ENCODE data around the gene MAP3K20. TPM values are rescaled to one million over a fixed set of nuclear protein-coding genes. Genes with fewer than 3 reads are reported as not detected.

The MAP3K20 gene
- total RNA-seq, 1 experiment from 2014 or later: 15.2 TPM

- TF ChIP-seq ZNF219 (CRISPR knock-in tag; IDR thresholded peaks at IDR 0.05; ENCODE audit: borderline replicate concordance) (no peak), NFATC4 (CRISPR knock-in tag; IDR thresholded peaks at IDR 0.05) (no peak), ESRRA (CRISPR knock-in tag; IDR thresholded peaks at IDR 0.05; ENCODE audit: borderline replicate concordance) (no peak), USF1 (CRISPR knock-in tag; IDR thresholded peaks at IDR 0.05) (no peak), FOXJ3 (CRISPR knock-in tag; IDR thresholded peaks at IDR 0.05; ENCODE audit: borderline replicate concordance) (no peak)
Observed at GRCh38 chr2:173221132-173221695, 145.6 kb downstream of the MAP3K20 start (continued).

GRCh38 chr2:173221937-173222594 is 146.4 kb downstream of the MAP3K20 start:
- no peaks in the 10 kb centered on the region for H3K36me3 Mint-ChIP-seq
- ATAC-seq: no peak
- TF ChIP-seq ZNF423 (CRISPR knock-in tag; IDR thresholded peaks at IDR 0.05): no peak
- TF ChIP-seq RELA (CRISPR knock-in tag; IDR thresholded peaks at IDR 0.05; ENCODE audit: borderline replicate concordance): no peak
- TF ChIP-seq NFATC4 (CRISPR knock-in tag; IDR thresholded peaks at IDR 0.05): no peak
- H3K27me3 Mint-ChIP-seq (ENCODE audit: low read depth): no peaks in the 10 kb centered on the region
- no peak overlapping the region for H3K4me3 Mint-ChIP-seq
- ChIA-PET POLR2A (no interaction called here), CTCF (no interaction called here)
- no peaks in the 10 kb centered on the region for H3K9me3 Mint-ChIP-seq
- H3K4me1 Mint-ChIP-seq: peaks cover 16% of the 10 kb centered on the region
- DNase-seq (ENCODE audit: low spot score): no peak
- H3K27ac Mint-ChIP-seq: no peak overlapping the region

GRCh38 chr2:173223871-173224270 is 148.2 kb downstream of the MAP3K20 start:
- Mint-ChIP-seq H3K4me1 (peaks cover 14% of the 10 kb centered on the region), H3K9me3 (no peaks in the 10 kb centered on the region), H3K36me3 (no peaks in the 10 kb centered on the region), H3K4me3 (no peak overlapping the region), H3K27ac (no peak overlapping the region), H3K27me3 (ENCODE audit: low read depth) (no peaks in the 10 kb centered on the region)
- ChIA-PET POLR2A (no interaction called here), CTCF (no interaction called here)
- ATAC-seq (no peak), DNase-seq (ENCODE audit: low spot score) (no peak)
- TF ChIP-seq E2F5 (CRISPR knock-in tag; IDR thresholded peaks at IDR 0.05): no peak

GRCh38 chr2:173226899-173227698 is 151.5 kb downstream of the MAP3K20 start:
- DNase-seq (ENCODE audit: low spot score) (no peak), ATAC-seq (no peak)
- Mint-ChIP-seq H3K9me3 (no peaks in the 10 kb centered on the region), H3K27ac (no peak overlapping the region), H3K27me3 (ENCODE audit: low read depth) (no peaks in the 10 kb centered on the region), H3K36me3 (peaks cover 2% of the 10 kb centered on the region; the same call in 1 of the 2 replicates), H3K4me1 (peaks cover 11% of the 10 kb centered on the region), H3K4me3 (no peak overlapping the region)
- POLR2A ChIA-PET: no interaction called here
- CTCF ChIA-PET: interaction anchor here (0.8 kb wide), 1 partner anchor 10 kb away, joined by 3 read pairs; no protein-coding TSS in a partner anchor
- TF ChIP-seq AFF4 (CRISPR knock-in tag; IDR thresholded peaks at IDR 0.05; ENCODE audit: borderline replicate concordance) (no peak), PREB (CRISPR knock-in tag; IDR thresholded peaks at IDR 0.05; ENCODE audit: borderline replicate concordance) (no peak), SMAD4 (CRISPR knock-in tag; IDR thresholded peaks at IDR 0.05) (no peak), IRF2 (CRISPR knock-in tag; IDR thresholded peaks at IDR 0.05; ENCODE audit: borderline replicate concordance, low read depth) (no peak), PRRX2 (CRISPR knock-in tag; IDR thresholded peaks at IDR 0.05) (no peak), NFE2L1 (CRISPR knock-in tag; IDR thresholded peaks at IDR 0.05) (no peak), TEAD4 (CRISPR knock-in tag; IDR thresholded peaks at IDR 0.05) (no peak), ZNF423 (CRISPR knock-in tag; IDR thresholded peaks at IDR 0.05) (no peak), CBFB (CRISPR knock-in tag; IDR thresholded peaks at IDR 0.05; ENCODE audit: low read depth) (no peak), TEAD1 (CRISPR knock-in tag; IDR thresholded peaks at IDR 0.05) (no peak), MYBL2 (CRISPR knock-in tag; IDR thresholded peaks at IDR 0.05) (no peak), ATF6 (CRISPR knock-in tag; IDR thresholded peaks at IDR 0.05) (no peak), ELF4 (CRISPR knock-in tag; IDR thresholded peaks at IDR 0.05; ENCODE audit: low read depth) (no peak), CREM (CRISPR knock-in tag; IDR thresholded peaks at IDR 0.05) (no peak)

Measured in WTC11 (cell line).